Neural cell (in vitro differentiated cells): Measurements from ENCODE around the gene THOP1. TPM values are rescaled to one million over a fixed set of nuclear protein-coding genes. Genes with fewer than 3 reads are reported as not detected.

ENCODE experiments used
- H2AFZ ChIP-seq: fragments of 200-600, 300-800 bp; sonication (generic), shearing (Covaris generic); 2 replicates; pipeline ENCODE4 v1.6.0; 2014; ENCODE audit warnings: low read depth, mild to moderate bottlenecking, antibody characterized with exemption, low read length, moderate library complexity
- H3F3A ChIP-seq: fragments of 200-600 bp; shearing (Covaris generic); 2 replicates; pipeline ENCODE4 v1.6.1; 2016; ENCODE audit warnings: mild to moderate bottlenecking, moderate library complexity, mixed read lengths, antibody characterized with exemption, low read length; ENCODE audit not compliant: insufficient read depth, poor library complexity, severe bottlenecking
- H3K27ac ChIP-seq: fragments of 200-600, 300-800 bp; sonication (generic), shearing (Covaris generic); 2 replicates; pipeline ENCODE4 v1.5.1; 2014; ENCODE audit warnings: mild to moderate bottlenecking, low read length, moderate library complexity
- H3K27me3 ChIP-seq: fragments of 300-800, 200-600 bp; sonication (generic), shearing (Covaris generic); 2 replicates; pipeline ENCODE4 v1.6.0; 2014; ENCODE audit warnings: mild to moderate bottlenecking, low read depth, low read length, moderate library complexity; ENCODE audit not compliant: insufficient read depth
- H3K36me3 ChIP-seq: fragments of 300-800, 200-600 bp; sonication (generic), shearing (Covaris generic); 2 replicates; pipeline ENCODE4 v1.5.1; 2014; ENCODE audit warnings: mild to moderate bottlenecking, antibody characterized with exemption, low read length, moderate library complexity; ENCODE audit not compliant: insufficient read depth
- H3K4me2 ChIP-seq: fragments of 300-800, 200-600 bp; sonication (generic), shearing (Covaris generic); 2 replicates; pipeline ENCODE4 v1.6.0; 2014; ENCODE audit warnings: mild to moderate bottlenecking, low read length
- H3K4me3 ChIP-seq: fragments of 300-800, 200-600 bp; sonication (generic), shearing (Covaris generic); 2 replicates; pipeline ENCODE4 v1.5.1; 2014; ENCODE audit warnings: mild to moderate bottlenecking, low read length, moderate library complexity
- H3K79me2 ChIP-seq: fragments of 200-600 bp; shearing (Covaris generic); replicated peaks from 2 replicates; pipeline ENCODE4 v1.6.0; 2014; ENCODE audit warnings: mild to moderate bottlenecking, low read length, moderate library complexity; ENCODE audit not compliant: insufficient read depth
- H3K9ac ChIP-seq: fragments of 300-800, 200-600 bp; sonication (generic), shearing (Covaris generic); 2 replicates; pipeline ENCODE4 v1.6.1; 2016; ENCODE audit warnings: mild to moderate bottlenecking, low read length, mixed read lengths
- H3K9me2 ChIP-seq: fragments of 200-600 bp; shearing (Covaris generic); 2 replicates; pipeline ENCODE4 v1.6.1; 2016; ENCODE audit warnings: mild to moderate bottlenecking, low read length, mixed read lengths; ENCODE audit not compliant: insufficient read depth
- H3K9me3 ChIP-seq: fragments of 200-600, 300-800 bp; sonication (generic), shearing (Covaris generic); 2 replicates; pipeline ENCODE4 v1.6.1; 2016; ENCODE audit warnings: mild to moderate bottlenecking, mixed run types, low read length, moderate library complexity, mixed read lengths
- H4K20me1 ChIP-seq: fragments of 200-600 bp; shearing (Covaris generic); 2 replicates; pipeline ENCODE4 v1.6.1; 2016; ENCODE audit warnings: mild to moderate bottlenecking, mixed run types; ENCODE audit not compliant: insufficient read depth
- EP300 ChIP-seq: fragments of 450-650 bp; conservative IDR thresholded peaks from 2 replicates; pipeline ENCODE4 v1.6.1; 2014; ENCODE audit warnings: antibody characterized with exemption, mild to moderate bottlenecking, moderate library complexity; ENCODE audit not compliant: poor library complexity, severe bottlenecking
- EZH2 ChIP-seq: fragments of 200-600, 300-800 bp; shearing (Covaris generic), sonication (generic); IDR thresholded peaks from 2 replicates; pipeline ENCODE4 v1.6.1; 2014; ENCODE audit warnings: antibody characterized with exemption, low read length, borderline replicate concordance, mild to moderate bottlenecking; ENCODE audit not compliant: insufficient read depth, poor library complexity, severe bottlenecking
- MXI1 ChIP-seq: fragments of 450-650 bp; conservative IDR thresholded peaks from 2 replicates; pipeline ENCODE4 v1.6.1; 2014; ENCODE audit warnings: antibody characterized with exemption, mild to moderate bottlenecking; ENCODE audit not compliant: poor library complexity, severe bottlenecking
- POLR2AphosphoS5 ChIP-seq: IDR thresholded peaks from 2 replicates; pipeline ENCODE4 v1.6.1; 2012
- RAD21 ChIP-seq: fragments of 450-650 bp; conservative IDR thresholded peaks from 2 replicates; pipeline ENCODE4 v1.6.1; 2014; ENCODE audit warnings: antibody characterized with exemption, mild to moderate bottlenecking, moderate library complexity
- SMC3 ChIP-seq: fragments of 450-650 bp; conservative IDR thresholded peaks from 2 replicates; pipeline ENCODE4 v1.6.1; 2014; ENCODE audit warnings: antibody characterized with exemption, mild to moderate bottlenecking, moderate library complexity; ENCODE audit not compliant: poor library complexity
- TAF1 ChIP-seq: IDR thresholded peaks from 2 replicates; pipeline ENCODE4 v1.6.1; 2012; ENCODE audit warnings: low read depth
- polyA plus RNA-seq: library from polyadenylated mRNA; depleted of rRNA; stranded (reverse); fragments of >200 nt; gene quantifications from 2 replicates; pipeline ENCODE4 v1.2.3, GENCODE V29; 2014
- TF ChIP-seq, protein P1 (sequence below): IDR thresholded peaks from 2 replicates; pipeline ENCODE4 v1.6.1; 2012; ENCODE audit warnings: borderline replicate concordance
- TF ChIP-seq, protein P2 (sequence below): fragments of 450-650 bp; IDR thresholded peaks from 2 replicates; pipeline ENCODE4 v1.5.1; 2014; ENCODE audit warnings: antibody characterized with exemption, mild to moderate bottlenecking, moderate library complexity; ENCODE audit not compliant: poor library complexity, severe bottlenecking

THOP1 gene
- polyA plus RNA-seq, 1 donor from 2014 or later = 113 TPM

GRCh38 chr19:2799273-2800020, 14.1 kb downstream of the THOP1 start:
- TF ChIP-seq, protein P1, sequence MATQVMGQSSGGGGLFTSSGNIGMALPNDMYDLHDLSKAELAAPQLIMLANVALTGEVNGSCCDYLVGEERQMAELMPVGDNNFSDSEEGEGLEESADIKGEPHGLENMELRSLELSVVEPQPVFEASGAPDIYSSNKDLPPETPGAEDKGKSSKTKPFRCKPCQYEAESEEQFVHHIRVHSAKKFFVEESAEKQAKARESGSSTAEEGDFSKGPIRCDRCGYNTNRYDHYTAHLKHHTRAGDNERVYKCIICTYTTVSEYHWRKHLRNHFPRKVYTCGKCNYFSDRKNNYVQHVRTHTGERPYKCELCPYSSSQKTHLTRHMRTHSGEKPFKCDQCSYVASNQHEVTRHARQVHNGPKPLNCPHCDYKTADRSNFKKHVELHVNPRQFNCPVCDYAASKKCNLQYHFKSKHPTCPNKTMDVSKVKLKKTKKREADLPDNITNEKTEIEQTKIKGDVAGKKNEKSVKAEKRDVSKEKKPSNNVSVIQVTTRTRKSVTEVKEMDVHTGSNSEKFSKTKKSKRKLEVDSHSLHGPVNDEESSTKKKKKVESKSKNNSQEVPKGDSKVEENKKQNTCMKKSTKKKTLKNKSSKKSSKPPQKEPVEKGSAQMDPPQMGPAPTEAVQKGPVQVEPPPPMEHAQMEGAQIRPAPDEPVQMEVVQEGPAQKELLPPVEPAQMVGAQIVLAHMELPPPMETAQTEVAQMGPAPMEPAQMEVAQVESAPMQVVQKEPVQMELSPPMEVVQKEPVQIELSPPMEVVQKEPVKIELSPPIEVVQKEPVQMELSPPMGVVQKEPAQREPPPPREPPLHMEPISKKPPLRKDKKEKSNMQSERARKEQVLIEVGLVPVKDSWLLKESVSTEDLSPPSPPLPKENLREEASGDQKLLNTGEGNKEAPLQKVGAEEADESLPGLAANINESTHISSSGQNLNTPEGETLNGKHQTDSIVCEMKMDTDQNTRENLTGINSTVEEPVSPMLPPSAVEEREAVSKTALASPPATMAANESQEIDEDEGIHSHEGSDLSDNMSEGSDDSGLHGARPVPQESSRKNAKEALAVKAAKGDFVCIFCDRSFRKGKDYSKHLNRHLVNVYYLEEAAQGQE = no peak
- TF ChIP-seq, protein P2, sequence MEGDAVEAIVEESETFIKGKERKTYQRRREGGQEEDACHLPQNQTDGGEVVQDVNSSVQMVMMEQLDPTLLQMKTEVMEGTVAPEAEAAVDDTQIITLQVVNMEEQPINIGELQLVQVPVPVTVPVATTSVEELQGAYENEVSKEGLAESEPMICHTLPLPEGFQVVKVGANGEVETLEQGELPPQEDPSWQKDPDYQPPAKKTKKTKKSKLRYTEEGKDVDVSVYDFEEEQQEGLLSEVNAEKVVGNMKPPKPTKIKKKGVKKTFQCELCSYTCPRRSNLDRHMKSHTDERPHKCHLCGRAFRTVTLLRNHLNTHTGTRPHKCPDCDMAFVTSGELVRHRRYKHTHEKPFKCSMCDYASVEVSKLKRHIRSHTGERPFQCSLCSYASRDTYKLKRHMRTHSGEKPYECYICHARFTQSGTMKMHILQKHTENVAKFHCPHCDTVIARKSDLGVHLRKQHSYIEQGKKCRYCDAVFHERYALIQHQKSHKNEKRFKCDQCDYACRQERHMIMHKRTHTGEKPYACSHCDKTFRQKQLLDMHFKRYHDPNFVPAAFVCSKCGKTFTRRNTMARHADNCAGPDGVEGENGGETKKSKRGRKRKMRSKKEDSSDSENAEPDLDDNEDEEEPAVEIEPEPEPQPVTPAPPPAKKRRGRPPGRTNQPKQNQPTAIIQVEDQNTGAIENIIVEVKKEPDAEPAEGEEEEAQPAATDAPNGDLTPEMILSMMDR = no peak
- TF ChIP-seq TAF1 (no peak), RAD21 (no peak), MXI1 (no peak), EP300 (no peak), SMC3 (no peak), EZH2 (no peak), POLR2AphosphoS5 (no peak)
- H2AFZ ChIP-seq = no peak overlapping the region
- H3K27ac ChIP-seq = no peak overlapping the region
- no peaks in the 10 kb centered on the region for H4K20me1 ChIP-seq
- no peaks in the 10 kb centered on the region for H3K9me3 ChIP-seq
- H3K4me3 ChIP-seq = no peak overlapping the region
- no peak overlapping the region for H3K9ac ChIP-seq
- no peaks in the 10 kb centered on the region for H3F3A ChIP-seq
- H3K4me2 ChIP-seq = no peak overlapping the region
- H3K36me3 ChIP-seq = no peaks in the 10 kb centered on the region
- H3K79me2 ChIP-seq = no peaks in the 10 kb centered on the region
- H3K27me3 ChIP-seq = no peaks in the 10 kb centered on the region
- H3K9me2 ChIP-seq = no peaks in the 10 kb centered on the region

GRCh38 chr19:2800506-2800905, 15.2 kb downstream of the THOP1 start:
- H3K36me3 ChIP-seq = no peaks in the 10 kb centered on the region
- no peaks in the 10 kb centered on the region for H3K79me2 ChIP-seq
- no peak overlapping the region for H3K4me2 ChIP-seq
- H3K9me3 ChIP-seq = no peaks in the 10 kb centered on the region
- TF ChIP-seq MXI1 (no peak), EZH2 (no peak), RAD21 (no peak), EP300 (no peak), POLR2AphosphoS5 (no peak), TAF1 (no peak), SMC3 (no peak)
- TF ChIP-seq, protein P1 = no peak
- TF ChIP-seq, protein P2 = no peak
- H3K9ac ChIP-seq = no peak overlapping the region
- H3K27me3 ChIP-seq = no peaks in the 10 kb centered on the region
- no peak overlapping the region for H3K4me3 ChIP-seq
- no peaks in the 10 kb centered on the region for H3K9me2 ChIP-seq
- H4K20me1 ChIP-seq = no peaks in the 10 kb centered on the region
- no peaks in the 10 kb centered on the region for H3F3A ChIP-seq
- H3K27ac ChIP-seq = no peak overlapping the region
- H2AFZ ChIP-seq = no peak overlapping the region
